ENCODE results near the gene SLC35E2B.

- TF ChIP-seq POLR2AphosphoS5 (IDR thresholded peaks at IDR 0.05): no peak
- no peak for TF ChIP-seq CTCF (IDR thresholded peaks at IDR 0.05)
- no peak for TF ChIP-seq POLR2A (IDR thresholded peaks at IDR 0.05)
- no peak for TF ChIP-seq EP300 (IDR thresholded peaks at IDR 0.05)
Measured at GRCh38 chr1:1680031-1680911, 12.3 kb downstream of the SLC35E2B start.
